Panc1 (cell line): ENCODE data around the gene DLG4. TPM values are rescaled to one million over a fixed set of nuclear protein-coding genes. Genes with fewer than 3 reads are reported as not detected.

Source experiments
- ATAC-seq: fragments of 200-7000 bp; cut with Tn5 transposase; 2 replicates; pipeline ENCODE4 v1.9.1; 2020; ENCODE audit warnings: mild to moderate bottlenecking, moderate library complexity
- BruUV-seq: library from RNA; stranded (reverse); fragments of 400-500 nt; replicated peaks from 2 replicates; lab custom pipeline; 2021; lab: Mats Ljungman, UMichigan
- CTCF ChIA-PET: fragments of 300-600 bp; sonication (Branson Sonifier 250); formaldehyde crosslinking; loops from one replicate; lab custom pipeline; 2022; ENCODE audit warnings: antibody characterized with exemption; lab: Charles Lee
- POLR2A ChIA-PET: fragments of 300-600 bp; sonication (Branson Sonifier 250); formaldehyde crosslinking; loops from one replicate; lab custom pipeline; 2022; ENCODE audit warnings: antibody characterized with exemption; lab: Charles Lee
- DNase-seq: peaks from one replicate; pipeline ENCODE4 v3.0.0-alpha.2; 2010; ENCODE audit warnings: low read depth, low spot score
- H3K27ac ChIP-seq: 2 replicates; pipeline ENCODE4 v1.5.1; 2011; ENCODE audit warnings: mild to moderate bottlenecking, low read length, inconsistent platforms
- H3K27me3 ChIP-seq: fragments of 200-500 bp; sonication (Bioruptor generic); 2 replicates; pipeline ENCODE4 v1.6.0; 2014; ENCODE audit warnings: low read length, inconsistent platforms; ENCODE audit not compliant: control insufficient read depth, insufficient read depth
- H3K36me3 ChIP-seq: fragments of 200-500 bp; sonication (Bioruptor generic); 2 replicates; pipeline ENCODE4 v1.5.1; 2014; ENCODE audit warnings: inconsistent platforms, mild to moderate bottlenecking, low read length, moderate library complexity; ENCODE audit not compliant: control insufficient read depth, insufficient read depth
- H3K4me1 ChIP-seq: 2 replicates; pipeline ENCODE4 v1.5.1; 2011; ENCODE audit warnings: inconsistent platforms, mild to moderate bottlenecking, low read length, moderate library complexity; ENCODE audit not compliant: control insufficient read depth, insufficient read depth
- H3K4me3 ChIP-seq, 2 experiments: 2 replicates each; pipeline ENCODE4 v1.5.1; 2011 to 2012; ENCODE audit warnings: low read depth in 2 of 2, low read length in 2 of 2, mild to moderate bottlenecking in 2 of 2, inconsistent platforms in 1 of 2, moderate library complexity in 1 of 2
- H3K9me3 ChIP-seq: fragments of 200-500 bp; sonication (Bioruptor generic); 2 replicates; pipeline ENCODE4 v1.5.1; 2014; ENCODE audit warnings: low read depth, mild to moderate bottlenecking, inconsistent platforms, low read length, moderate library complexity; ENCODE audit not compliant: control insufficient read depth, insufficient read depth
- CTCF ChIP-seq: fragments of 450-650 bp; IDR thresholded peaks from 2 replicates; pipeline ENCODE4 v1.5.1; 2017; ENCODE audit warnings: mild to moderate bottlenecking
- POLR2AphosphoS5 ChIP-seq: IDR thresholded peaks from 2 replicates; pipeline ENCODE4 v1.6.1; 2012; ENCODE audit warnings: mild to moderate bottlenecking, low read depth, low read length, moderate library complexity
- SIN3A ChIP-seq: IDR thresholded peaks from 2 replicates; pipeline ENCODE4 v1.6.1; 2012; ENCODE audit warnings: low read depth, mild to moderate bottlenecking, low read length, moderate library complexity, borderline replicate concordance; ENCODE audit not compliant: insufficient read depth
- TCF7L2 ChIP-seq: IDR thresholded peaks from 2 replicates; pipeline ENCODE4 v1.6.1; 2011; ENCODE audit warnings: mild to moderate bottlenecking, low read depth, low read length, inconsistent platforms
- in situ Hi-C: cut with HindIII; loops from 2 replicates; pipeline ENCODE4 v1.10.0; 2016; ENCODE audit warnings: low sequenced_read_pairs, low pct_unique_long_range_greater_than_20kb
- intact Hi-C: fragments of 100-400 bp; cut with micrococcal nuclease; formaldehyde crosslinking; loops from one replicate; pipeline ENCODE4 v1.10.0; 2022; ENCODE audit not compliant: unreplicated experiment
- total RNA-seq: library from RNA; stranded (reverse); gene quantifications from one replicate; pipeline ENCODE4 v1.2.1, GENCODE V29; 2021; ENCODE audit not compliant: unreplicated experiment
- TF ChIP-seq, protein P1 (sequence below), 2 experiments: IDR thresholded peaks; 2 replicates each; pipeline ENCODE4 v1.6.1; 2011 to 2012; ENCODE audit warnings: low read depth in 2 of 2, control low read depth in 1 of 2, low read length in 1 of 2, mild to moderate bottlenecking in 1 of 2, moderate library complexity in 1 of 2; ENCODE audit not compliant: insufficient read depth in 1 of 2

DLG4 gene
- total RNA-seq, 1 experiment from 2014 or later = 32.4 TPM

GRCh38 chr17:7205561-7205960, 14.1 kb downstream of the DLG4 start:
- no peak for TF ChIP-seq POLR2AphosphoS5
- no peak for TF ChIP-seq SIN3A
- TF ChIP-seq, protein P1, sequence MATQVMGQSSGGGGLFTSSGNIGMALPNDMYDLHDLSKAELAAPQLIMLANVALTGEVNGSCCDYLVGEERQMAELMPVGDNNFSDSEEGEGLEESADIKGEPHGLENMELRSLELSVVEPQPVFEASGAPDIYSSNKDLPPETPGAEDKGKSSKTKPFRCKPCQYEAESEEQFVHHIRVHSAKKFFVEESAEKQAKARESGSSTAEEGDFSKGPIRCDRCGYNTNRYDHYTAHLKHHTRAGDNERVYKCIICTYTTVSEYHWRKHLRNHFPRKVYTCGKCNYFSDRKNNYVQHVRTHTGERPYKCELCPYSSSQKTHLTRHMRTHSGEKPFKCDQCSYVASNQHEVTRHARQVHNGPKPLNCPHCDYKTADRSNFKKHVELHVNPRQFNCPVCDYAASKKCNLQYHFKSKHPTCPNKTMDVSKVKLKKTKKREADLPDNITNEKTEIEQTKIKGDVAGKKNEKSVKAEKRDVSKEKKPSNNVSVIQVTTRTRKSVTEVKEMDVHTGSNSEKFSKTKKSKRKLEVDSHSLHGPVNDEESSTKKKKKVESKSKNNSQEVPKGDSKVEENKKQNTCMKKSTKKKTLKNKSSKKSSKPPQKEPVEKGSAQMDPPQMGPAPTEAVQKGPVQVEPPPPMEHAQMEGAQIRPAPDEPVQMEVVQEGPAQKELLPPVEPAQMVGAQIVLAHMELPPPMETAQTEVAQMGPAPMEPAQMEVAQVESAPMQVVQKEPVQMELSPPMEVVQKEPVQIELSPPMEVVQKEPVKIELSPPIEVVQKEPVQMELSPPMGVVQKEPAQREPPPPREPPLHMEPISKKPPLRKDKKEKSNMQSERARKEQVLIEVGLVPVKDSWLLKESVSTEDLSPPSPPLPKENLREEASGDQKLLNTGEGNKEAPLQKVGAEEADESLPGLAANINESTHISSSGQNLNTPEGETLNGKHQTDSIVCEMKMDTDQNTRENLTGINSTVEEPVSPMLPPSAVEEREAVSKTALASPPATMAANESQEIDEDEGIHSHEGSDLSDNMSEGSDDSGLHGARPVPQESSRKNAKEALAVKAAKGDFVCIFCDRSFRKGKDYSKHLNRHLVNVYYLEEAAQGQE (IDR thresholded peaks at IDR 0.05; ENCODE audit: insufficient read depth in 1 of 2, low read depth in 2 of 2, low read length in 1 of 2) = no peak
- no peak for TF ChIP-seq CTCF
- TF ChIP-seq TCF7L2 = no peak

GRCh38 chr17:7204828-7205461, 14.7 kb downstream of the DLG4 start:
- TF ChIP-seq POLR2AphosphoS5 (no peak), CTCF (no peak), TCF7L2 (no peak), SIN3A (no peak)
- TF ChIP-seq, protein P1 (IDR thresholded peaks at IDR 0.05; ENCODE audit: insufficient read depth in 1 of 2, low read depth in 2 of 2, low read length in 1 of 2) = no peak
- peak overlapping the region in 1 of 2 experiments; percentile 16; a peak in 1 of 4 replicates for H3K4me3 ChIP-seq
- DNase-seq (no peak), ATAC-seq (no peak)
- ChIA-PET POLR2A (no interaction called here), CTCF (no interaction called here)
- H3K36me3 ChIP-seq = peaks cover 4% of the 10 kb centered on the region
- in situ Hi-C loops = no loop called here
- no peaks in the 10 kb centered on the region for H3K9me3 ChIP-seq
- H3K4me1 ChIP-seq = no peaks in the 10 kb centered on the region
- intact Hi-C loops = no loop called here
- no peaks in the 10 kb centered on the region for H3K27me3 ChIP-seq
- BruUV-seq = no TSS peak
- H3K27ac ChIP-seq = no peak overlapping the region

More at GRCh38 chr17:7205561-7205960, 14.1 kb downstream of the DLG4 start:
- BruUV-seq = no TSS peak
- no peak overlapping the region for H3K4me3 ChIP-seq
- H3K27me3 ChIP-seq = no peaks in the 10 kb centered on the region
- ChIA-PET POLR2A (no interaction called here), CTCF (no interaction called here)
- H3K36me3 ChIP-seq = peaks cover 4% of the 10 kb centered on the region
- no peaks in the 10 kb centered on the region for H3K4me1 ChIP-seq
- ATAC-seq (no peak), DNase-seq (no peak)
- no peak overlapping the region for H3K27ac ChIP-seq
- in situ Hi-C loops (no loop called here), intact Hi-C loops (no loop called here)
- H3K9me3 ChIP-seq = no peaks in the 10 kb centered on the region
